Spinal cord (tissue), 10 donors: ENCODE results near the gene PPP1CA. TPM values are rescaled to one million over a fixed set of nuclear protein-coding genes. Genes with fewer than 3 reads are reported as not detected.

Experiments used
- DNase-seq, 6 donors: peaks; one replicate each; pipeline versions ENCODE4 v3.0.0 to v3.0.0-alpha.2; 2013 to 2015; ENCODE audit warnings: low spot score in 6 of 6, low read depth in 4 of 6
- H3K27ac ChIP-seq: one replicate; pipeline ENCODE4 v1.5.1; 2013; ENCODE audit warnings: low read depth, low read length, control low read depth
- H3K27me3 ChIP-seq: one replicate; pipeline ENCODE4 v1.6.1; 2013; ENCODE audit warnings: low read length; ENCODE audit not compliant: control insufficient read depth, insufficient read depth
- H3K36me3 ChIP-seq: one replicate; pipeline ENCODE4 v1.6.1; 2013; ENCODE audit warnings: low read length; ENCODE audit not compliant: control insufficient read depth, insufficient read depth
- H3K4me1 ChIP-seq: one replicate; pipeline ENCODE4 v1.6.1; 2013; ENCODE audit warnings: low read length; ENCODE audit not compliant: control insufficient read depth, insufficient read depth
- H3K4me3 ChIP-seq: one replicate; pipeline ENCODE4 v1.5.1; 2013; ENCODE audit warnings: low read depth, low read length, control low read depth
- H3K9me3 ChIP-seq: one replicate; pipeline ENCODE4 v1.6.1; 2013; ENCODE audit warnings: low read length; ENCODE audit not compliant: control insufficient read depth, insufficient read depth
- WGBS: methylation state at CpG from one replicate; pipeline ENCODE4 v1.1.5; 2013; ENCODE audit warnings: missing lambda C conversion rate; ENCODE audit not compliant: insufficient coverage; 5-methylcytosine and 5-hydroxymethylcytosine counted together
- polyA plus RNA-seq, 2 donors: library from polyadenylated mRNA; unstranded; fragments of 120-200 nt; gene quantifications; one replicate each; pipeline ENCODE4 v1.2.1, GENCODE V29; 2013; ENCODE audit not compliant: insufficient read length in 2 of 2
- total RNA-seq, 2 donors: library from RNA; depleted of rRNA in 1 of 2; stranded (reverse); fragments of 120-200 nt in 1 of 2; fragments of >200 nt in 1 of 2; gene quantifications; one replicate each; pipeline versions ENCODE4 v1.2.3 to v1.2.4, GENCODE V29; 2013 to 2014
- donor health status: healthy.

The PPP1CA gene
- total and polyA plus RNA-seq, 4 donors = 81.2 to 130 (median 117) TPM

- peaks cover 76% of the 10 kb centered on the region for H3K36me3 ChIP-seq
These were observed 5.4 kb downstream of the PPP1CA start for GRCh38 chr11:67396259-67396581.

DNA sequence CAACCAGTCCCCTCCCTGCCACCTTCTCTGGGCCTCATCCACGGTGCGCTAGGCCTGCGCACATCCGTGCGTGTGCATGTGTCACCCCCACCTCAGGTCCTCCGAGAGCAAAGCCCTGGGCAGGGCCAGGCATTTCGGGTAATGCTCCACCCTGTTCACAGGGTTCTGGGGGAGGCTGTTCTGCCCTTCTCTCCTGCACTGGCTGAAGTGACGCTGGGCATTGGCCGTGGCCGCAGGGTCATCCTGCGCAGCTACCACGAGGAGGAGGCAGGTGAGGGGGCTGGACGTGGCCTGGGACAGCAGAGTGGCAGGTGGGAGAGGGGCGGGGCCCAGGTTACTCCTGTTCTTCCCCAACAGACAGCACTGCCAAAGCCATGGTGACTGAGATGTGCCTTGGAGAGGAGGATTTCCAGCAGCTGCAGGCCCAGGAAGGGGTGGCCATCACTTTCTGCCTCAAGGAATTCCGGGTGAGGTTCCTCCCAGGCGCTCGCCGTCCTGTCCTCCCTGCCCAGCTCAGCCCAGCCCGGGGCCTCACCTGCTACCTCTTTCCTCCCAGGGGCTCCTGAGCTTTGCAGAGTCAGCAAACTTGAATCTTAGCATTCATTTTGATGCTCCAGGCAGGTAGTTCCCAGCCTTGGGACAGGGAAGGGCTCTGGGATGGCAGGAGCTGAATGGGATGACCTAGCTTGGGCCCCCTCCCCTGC, 6.0 kb downstream of the PPP1CA start:
- Histone ChIP-seq H3K27me3 (no peaks in the 10 kb centered on the region), H3K9me3 (no peaks in the 10 kb centered on the region), H3K4me3 (no peak overlapping the region), H3K27ac (no peak overlapping the region), H3K4me1 (peaks cover 51% of the 10 kb centered on the region), H3K36me3 (peaks cover 74% of the 10 kb centered on the region)
- DNase-seq = no peak
- WGBS = 93% methylated on average over 18 of the region's 19 CpGs

More at GRCh38 chr11:67396259-67396581, 5.4 kb downstream of the PPP1CA start:
- H3K27ac ChIP-seq = no peak overlapping the region
- H3K4me1 ChIP-seq = peaks cover 51% of the 10 kb centered on the region
- no peaks in the 10 kb centered on the region for H3K9me3 ChIP-seq
- H3K4me3 ChIP-seq = no peak overlapping the region
- no peaks in the 10 kb centered on the region for H3K27me3 ChIP-seq
- DNase-seq = no peak
- 87% methylated on average over 7 of the region's 7 CpGs for WGBS

DNA sequence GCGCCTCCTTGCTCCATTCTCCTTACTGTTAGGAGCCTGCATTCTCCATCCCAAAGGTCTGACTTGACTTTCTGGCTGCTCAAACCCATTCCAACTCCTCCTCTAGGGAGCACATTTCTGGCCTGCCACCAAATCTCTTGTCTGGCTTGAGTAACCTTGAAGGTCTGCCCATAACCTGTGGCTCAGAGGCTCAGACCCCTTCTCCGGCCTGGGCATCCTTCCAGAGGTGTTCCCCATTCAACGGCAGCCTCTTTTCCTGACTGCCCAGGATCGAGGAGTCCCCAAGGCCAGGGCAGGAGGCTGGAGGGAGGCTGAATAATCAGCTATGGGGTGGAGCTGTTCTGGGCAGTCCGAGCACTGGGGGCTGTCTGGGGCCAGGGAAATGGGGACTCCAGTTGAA, 7.7 kb downstream of the PPP1CA start:
- Histone ChIP-seq H3K36me3 (peaks cover 59% of the 10 kb centered on the region), H3K4me1 (peaks cover 37% of the 10 kb centered on the region), H3K27ac (no peak overlapping the region), H3K27me3 (no peaks in the 10 kb centered on the region), H3K9me3 (no peaks in the 10 kb centered on the region), H3K4me3 (no peak overlapping the region)
- 93% methylated on average over 5 of the region's 5 CpGs for WGBS
- no peak for DNase-seq

- H3K36me3 ChIP-seq = peaks cover 58% of the 10 kb centered on the region
- H3K9me3 ChIP-seq = no peaks in the 10 kb centered on the region
- H3K27ac ChIP-seq = no peak overlapping the region
- no peak for DNase-seq
- WGBS = 93% methylated on average over 16 of the region's 18 CpGs
- no peak overlapping the region for H3K4me3 ChIP-seq
- peaks cover 33% of the 10 kb centered on the region for H3K4me1 ChIP-seq
- H3K27me3 ChIP-seq = no peaks in the 10 kb centered on the region
These were observed 8.2 kb downstream of the PPP1CA start for GRCh38 chr11:67393437-67393836.

- Histone ChIP-seq H3K36me3 (peaks cover 46% of the 10 kb centered on the region), H3K4me1 (peaks cover 28% of the 10 kb centered on the region), H3K4me3 (peak overlapping the region; percentile 63), H3K27ac (no peak overlapping the region), H3K9me3 (no peaks in the 10 kb centered on the region), H3K27me3 (no peaks in the 10 kb centered on the region)
- WGBS = 6% methylated on average over 31 of the region's 31 CpGs
- no peak for DNase-seq
These were observed 9.4 kb downstream of the PPP1CA start for GRCh38 chr11:67392183-67392715.

DNA sequence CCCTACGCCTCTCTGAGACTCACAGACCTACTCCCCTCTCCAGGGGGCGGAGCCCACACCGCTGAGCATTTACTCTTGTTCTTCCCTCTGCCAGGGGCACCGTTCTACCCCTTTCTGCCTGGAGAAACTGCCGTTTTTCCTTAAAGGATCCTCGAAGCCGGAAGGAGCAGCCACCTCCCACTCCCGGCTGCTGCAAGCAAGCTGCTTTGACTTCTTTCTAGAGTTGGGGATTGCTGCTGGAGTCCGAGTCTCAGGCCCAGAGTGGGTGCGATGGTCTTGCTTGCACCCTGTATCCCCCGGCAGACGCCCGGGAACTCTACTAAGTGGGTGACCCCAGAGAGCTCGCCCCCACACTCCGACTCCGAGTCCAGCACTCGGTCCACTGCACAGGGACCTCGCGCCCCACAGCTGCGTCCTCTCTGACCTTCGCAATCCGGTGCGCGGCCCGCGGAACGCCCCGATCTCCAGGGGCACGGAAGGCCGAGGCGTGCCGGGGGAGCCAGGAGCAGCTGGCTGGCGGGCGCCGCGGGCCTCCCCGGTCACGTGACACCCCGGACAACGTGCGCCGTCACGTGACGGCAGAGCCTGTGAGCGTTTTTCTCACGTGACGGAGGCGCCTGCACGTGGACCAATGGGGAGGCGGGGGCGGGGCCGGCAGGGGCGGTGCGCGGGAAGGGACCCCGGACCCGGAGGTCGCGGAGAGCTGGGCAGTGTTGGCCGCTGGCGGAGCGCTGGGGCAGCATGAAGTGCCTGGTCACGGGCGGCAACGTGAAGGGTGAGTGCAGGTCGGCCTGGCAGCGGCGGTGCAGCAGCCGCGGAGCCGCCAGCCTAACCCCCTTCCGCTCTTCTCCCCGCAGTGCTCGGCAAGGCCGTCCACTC, 10.1 kb downstream of the PPP1CA start, which contains the start of gene RAD9A:
Gene RAD9A (plus strand): TSS at position 683 of the 879 bp plus-strand sequence. CDS start 59 bp downstream, at position 742.
- Histone ChIP-seq H3K36me3 (peaks cover 39% of the 10 kb centered on the region), H3K27ac (peak within 1 kb of the TSS; percentile 87), H3K4me3 (peak within 1 kb of the TSS; percentile 85), H3K27me3 (no peaks in the 10 kb centered on the region), H3K9me3 (no peaks in the 10 kb centered on the region), H3K4me1 (peaks cover 23% of the 10 kb centered on the region)
- peak; percentile 87 to 98 (median 94) for DNase-seq
- WGBS = under 1% methylated on average over 72 of the region's 75 CpGs

DNA sequence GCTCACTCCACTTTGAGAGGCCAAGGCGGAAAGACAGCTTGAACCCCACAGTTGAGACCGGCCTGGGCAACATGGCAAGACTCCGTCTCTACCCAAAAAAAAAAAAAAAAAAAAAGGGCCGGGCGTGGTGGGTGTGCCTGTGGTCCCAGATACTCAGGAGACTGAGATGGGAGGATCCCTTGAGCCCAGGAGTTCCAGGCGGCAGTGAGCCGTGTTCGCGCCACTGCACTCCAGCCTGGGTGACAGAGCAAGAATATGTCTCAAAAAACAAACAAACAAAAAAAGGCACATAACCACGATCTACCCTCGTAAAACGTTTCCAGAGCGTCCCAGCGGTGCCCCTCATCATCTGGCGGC, 10.7 kb downstream of the PPP1CA start:
- Histone ChIP-seq H3K4me3 (peak overlapping the region; percentile 85), H3K36me3 (peaks cover 32% of the 10 kb centered on the region), H3K27ac (peak overlapping the region; percentile 87), H3K9me3 (no peaks in the 10 kb centered on the region), H3K27me3 (no peaks in the 10 kb centered on the region), H3K4me1 (peaks cover 20% of the 10 kb centered on the region)
- WGBS = 2% methylated on average over 10 of the region's 15 CpGs
- DNase-seq = no peak

DNA sequence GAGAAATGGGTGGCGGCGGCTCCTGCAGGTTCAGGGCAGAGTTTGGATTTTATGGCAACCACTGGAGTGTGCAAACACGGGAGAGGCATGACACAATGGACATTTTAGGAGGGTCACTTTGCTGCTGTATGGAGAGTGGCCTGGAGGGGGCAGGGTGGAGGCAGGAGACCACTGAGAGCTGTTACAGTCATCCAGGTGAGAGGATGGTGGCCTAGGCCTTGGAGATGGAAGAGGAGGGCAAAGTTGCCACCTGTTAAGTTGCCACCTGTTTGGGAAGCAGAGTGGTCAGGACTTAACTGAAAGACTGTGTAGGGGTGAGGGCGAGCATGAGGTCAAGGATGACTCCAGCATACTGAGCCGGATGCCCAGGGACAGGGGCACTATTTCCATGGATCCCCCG, 12.2 kb downstream of the PPP1CA start:
- Histone ChIP-seq H3K36me3 (peaks cover 22% of the 10 kb centered on the region), H3K4me1 (peaks cover 30% of the 10 kb centered on the region), H3K27me3 (no peaks in the 10 kb centered on the region), H3K9me3 (no peaks in the 10 kb centered on the region), H3K27ac (no peak overlapping the region), H3K4me3 (no peak overlapping the region)
- 61% methylated on average over 4 of the region's 6 CpGs for WGBS
- peak in 1 of 6 donors; percentile 23 for DNase-seq

- 51% methylated on average over 5 of the region's 6 CpGs for WGBS
- Histone ChIP-seq H3K27me3 (no peaks in the 10 kb centered on the region), H3K4me3 (no peak overlapping the region), H3K27ac (no peak overlapping the region), H3K9me3 (no peaks in the 10 kb centered on the region), H3K4me1 (peaks cover 30% of the 10 kb centered on the region), H3K36me3 (peaks cover 6% of the 10 kb centered on the region)
- no peak for DNase-seq
These were observed 14.1 kb downstream of the PPP1CA start for GRCh38 chr11:67387518-67387917.
